ENCODE data around the gene STRAP.

GRCh38 chr12:15942475-15942874, 60.3 kb downstream of the STRAP start:
- TF ChIP-seq CTCF (IDR thresholded peaks at IDR 0.05 in 8 of 11, conservative IDR thresholded peaks at IDR 0.05 in 3 of 11) (no peak), POLR2A (IDR thresholded peaks at IDR 0.05) (no peak), POLR2AphosphoS5 (IDR thresholded peaks at IDR 0.05) (no peak)

Measured in spleen (tissue), 7 donors.